CD14-positive monocyte (primary cell): ENCODE data around the gene ADH1C. TPM values are rescaled to one million over a fixed set of nuclear protein-coding genes. Genes with fewer than 3 reads are reported as not detected.

ENCODE experiments used
- DNase-seq, 3 donors: peaks; one replicate each; pipeline ENCODE4 v3.0.0-alpha.2; 2011 to 2022
- H2AFZ ChIP-seq: 2 replicates; pipeline ENCODE4 v1.6.0; 2012; ENCODE audit warnings: mild to moderate bottlenecking, low read depth, low read length, inconsistent platforms; ENCODE audit not compliant: insufficient read depth, poor library complexity, severe bottlenecking
- H3K27ac ChIP-seq, 2 donors: 1 replicate in 1 of 2; 2 replicates in 1 of 2; pipeline ENCODE4 v1.5.1; 2012 to 2013; ENCODE audit warnings: low read length in 2 of 2, control low read depth in 1 of 2, inconsistent platforms in 1 of 2, low read depth in 1 of 2, mild to moderate bottlenecking in 1 of 2
- H3K27me3 ChIP-seq, 2 donors: one replicate each; pipeline versions ENCODE4 v1.6.0 to v1.6.1; 2011 to 2013; ENCODE audit warnings: low read length in 2 of 2; ENCODE audit not compliant: control insufficient read depth in 2 of 2, insufficient read depth in 2 of 2
- H3K36me3 ChIP-seq, 2 donors: replicated peaks in 1 of 2; 1 replicate in 1 of 2; 2 replicates in 1 of 2; pipeline versions ENCODE4 v1.5.1 to v1.6.1; 2012 to 2013; ENCODE audit warnings: low read length in 2 of 2, control low read depth in 1 of 2, inconsistent platforms in 1 of 2, mild to moderate bottlenecking in 1 of 2; ENCODE audit not compliant: insufficient read depth in 2 of 2, control insufficient read depth in 1 of 2
- H3K4me1 ChIP-seq, 2 donors: 1 replicate in 1 of 2; 2 replicates in 1 of 2; pipeline versions ENCODE4 v1.5.1 to v1.6.1; 2012 to 2013; ENCODE audit warnings: low read length in 2 of 2, control low read depth in 1 of 2, inconsistent platforms in 1 of 2, mild to moderate bottlenecking in 1 of 2, moderate library complexity in 1 of 2; ENCODE audit not compliant: insufficient read depth in 2 of 2, control insufficient read depth in 1 of 2
- H3K4me2 ChIP-seq: replicated peaks from 2 replicates; pipeline ENCODE3; 2012; ENCODE audit warnings: low read length, moderate library complexity, mild to moderate bottlenecking; ENCODE audit not compliant: poor library complexity, severe bottlenecking; ENCODE audit errors: extremely low read depth
- H3K4me3 ChIP-seq, 3 experiments: fragments of 200-600 bp in 1 of 3; sonication (generic) in 1 of 3; replicated peaks in 1 of 3; 1 replicate in 2 of 3; 2 replicates in 1 of 3; pipeline ENCODE4 v1.5.1; 2011 to 2013; ENCODE audit warnings: low read length in 3 of 3, mild to moderate bottlenecking in 3 of 3, control low read depth in 2 of 3, low read depth in 2 of 3, inconsistent platforms in 1 of 3, moderate library complexity in 1 of 3
- H3K79me2 ChIP-seq: 2 replicates; pipeline ENCODE4 v1.6.0; 2012; ENCODE audit warnings: mild to moderate bottlenecking, control low read depth, inconsistent platforms, low read length, moderate library complexity; ENCODE audit not compliant: insufficient read depth
- H3K9ac ChIP-seq: 2 replicates; pipeline ENCODE4 v1.6.0; 2017; ENCODE audit warnings: low read length, mild to moderate bottlenecking; ENCODE audit not compliant: insufficient read depth, poor library complexity, severe bottlenecking
- H3K9me3 ChIP-seq, 2 donors: replicated peaks in 1 of 2; 1 replicate in 1 of 2; 2 replicates in 1 of 2; pipeline versions ENCODE4 v1.5.1 to v1.6.1; 2012 to 2013; ENCODE audit warnings: low read length in 2 of 2, control low read depth in 1 of 2; ENCODE audit not compliant: control insufficient read depth in 1 of 2, insufficient read depth in 1 of 2
- H4K20me1 ChIP-seq: 2 replicates; pipeline ENCODE4 v1.6.0; 2012; ENCODE audit warnings: mild to moderate bottlenecking, low read length, control low read depth, moderate library complexity; ENCODE audit not compliant: insufficient read depth
- H3K27ac Mint-ChIP-seq, 7 donors: one replicate each; pipeline ENCODE4 v1.8.0; 2020; ENCODE audit warnings: mild to moderate bottlenecking in 7 of 7, mixed read lengths in 7 of 7, moderate library complexity in 6 of 7, inconsistent platforms in 2 of 7
- H3K27me3 Mint-ChIP-seq, 3 donors: one replicate each; pipeline ENCODE4 v1.8.0; 2021 to 2022; ENCODE audit warnings: low read depth in 3 of 3, mild to moderate bottlenecking in 3 of 3, mixed read lengths in 3 of 3, moderate library complexity in 3 of 3, inconsistent platforms in 1 of 3
- H3K36me3 Mint-ChIP-seq, 2 donors: one replicate each; pipeline ENCODE4 v1.8.0; 2020; ENCODE audit warnings: mixed read lengths in 2 of 2, inconsistent platforms in 1 of 2, mild to moderate bottlenecking in 1 of 2
- H3K4me1 Mint-ChIP-seq: one replicate; pipeline ENCODE4 v1.8.0; 2020; ENCODE audit warnings: mild to moderate bottlenecking, mixed read lengths
- H3K4me3 Mint-ChIP-seq, 2 donors: one replicate each; pipeline ENCODE4 v1.8.0; 2020; ENCODE audit warnings: mild to moderate bottlenecking in 2 of 2, mixed read lengths in 2 of 2, moderate library complexity in 1 of 2
- H3K9me3 Mint-ChIP-seq, 7 donors: one replicate each; pipeline ENCODE4 v1.8.0; 2020 to 2022; ENCODE audit warnings: mixed read lengths in 7 of 7, mild to moderate bottlenecking in 6 of 7, moderate library complexity in 6 of 7, inconsistent platforms in 2 of 7
- CTCF ChIP-seq: fragments of 200-600 bp; IDR thresholded peaks from one replicate; pipeline ENCODE4 v1.8.0; 2022; ENCODE audit warnings: antibody characterized with exemption, mild to moderate bottlenecking
- WGBS: methylation state at CpG from one replicate; pipeline ENCODE4 v1.1.5; 2013; ENCODE audit warnings: missing lambda C conversion rate; ENCODE audit not compliant: insufficient coverage; 5-methylcytosine and 5-hydroxymethylcytosine counted together
- intact Hi-C, 2 donors: fragments of 100-400 bp; cut with micrococcal nuclease; formaldehyde crosslinking; loops; one replicate each; pipeline versions ENCODE4 v1.15.0 to v1.15.1; 2023
- polyA plus RNA-seq, 3 donors: library from polyadenylated mRNA; depleted of rRNA in 1 of 3; unstranded in 2 of 3; stranded (reverse) in 1 of 3; fragments of 300-500 nt in 2 of 3; fragments of >200 nt in 1 of 3; fragmentation: Illumina TruSeq in 2 of 3; gene quantifications; 1 replicate in 2 of 3; 2 replicates in 1 of 3; pipeline ENCODE4 v1.2.3, GENCODE V29; 2012 to 2021

ADH1C gene
- polyA plus RNA-seq, 3 donors = not detected

DNA sequence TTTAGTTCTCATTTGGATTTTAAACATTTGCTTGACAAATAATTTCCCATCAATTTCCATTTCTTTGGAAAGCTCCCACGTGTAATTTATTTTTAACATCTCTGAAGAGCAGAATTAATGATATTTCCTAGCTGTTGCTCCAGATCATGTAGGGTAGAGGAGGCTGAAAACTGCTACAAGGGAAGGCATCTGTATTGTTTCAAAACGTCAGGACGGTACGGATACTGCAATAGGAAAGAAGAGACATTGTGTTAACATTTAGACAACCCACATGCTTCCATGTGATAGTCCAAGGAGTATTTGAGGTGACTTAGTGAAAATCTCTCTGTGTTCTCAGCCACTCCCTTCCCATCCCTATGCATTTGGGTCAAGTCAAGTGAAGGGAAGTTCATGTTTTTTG is 16.0 kb downstream of the ADH1C start:
- H4K20me1 ChIP-seq = no peaks in the 10 kb centered on the region
- intact Hi-C loops = no loop called here
- Mint-ChIP-seq H3K27ac (no peak overlapping the region), H3K36me3 (no peaks in the 10 kb centered on the region), H3K9me3 (peaks cover 0 to 4% (median 3%) of the 10 kb centered on the region in 7 donors), H3K4me1 (no peaks in the 10 kb centered on the region), H3K27me3 (peaks cover 0 to 1% (median 0%) of the 10 kb centered on the region in 3 donors), H3K4me3 (no peak overlapping the region)
- H3K9me3 ChIP-seq = peaks cover 2 to 5% of the 10 kb centered on the region in 2 donors
- H3K79me2 ChIP-seq = no peaks in the 10 kb centered on the region
- H3K27ac ChIP-seq = no peak overlapping the region
- H3K4me3 ChIP-seq = no peak overlapping the region
- 100% methylated on average over 1 of the region's 4 CpGs for WGBS
- no peak for TF ChIP-seq CTCF
- H3K4me1 ChIP-seq = no peaks in the 10 kb centered on the region
- DNase-seq = no peak
- no peak overlapping the region for H2AFZ ChIP-seq
- no peak overlapping the region for H3K9ac ChIP-seq
- no peaks in the 10 kb centered on the region for H3K36me3 ChIP-seq
- H3K27me3 ChIP-seq = no peaks in the 10 kb centered on the region
- no peak overlapping the region for H3K4me2 ChIP-seq

DNA sequence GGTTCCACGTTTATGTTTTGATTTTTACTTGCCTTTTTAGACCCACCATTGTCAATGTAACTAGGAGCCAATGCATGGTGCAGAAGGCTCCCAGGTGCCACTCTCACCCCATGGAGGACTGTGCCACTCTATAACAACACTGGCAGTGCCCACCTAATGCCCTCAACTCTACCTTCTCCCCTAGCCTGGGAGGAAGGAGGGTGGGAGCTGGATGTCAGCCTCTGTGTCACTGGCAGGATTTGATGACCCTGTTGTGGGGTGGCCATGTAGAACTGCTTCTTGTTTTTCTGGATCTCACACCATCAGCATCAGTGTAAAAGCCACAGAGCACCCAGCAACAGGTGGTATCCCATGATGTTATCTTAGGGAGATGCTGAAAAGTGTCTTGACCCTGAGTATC is 17.7 kb downstream of the ADH1C start:
- Histone ChIP-seq H3K27me3 (no peaks in the 10 kb centered on the region), H3K79me2 (no peaks in the 10 kb centered on the region), H3K4me3 (no peak overlapping the region), H4K20me1 (no peaks in the 10 kb centered on the region), H3K9ac (no peak overlapping the region), H2AFZ (no peak overlapping the region), H3K4me2 (no peak overlapping the region), H3K9me3 (peaks cover under 1 to 5% of the 10 kb centered on the region in 2 donors), H3K27ac (no peak overlapping the region), H3K4me1 (no peaks in the 10 kb centered on the region), H3K36me3 (no peaks in the 10 kb centered on the region)
- Mint-ChIP-seq H3K9me3 (peaks cover 0 to 11% (median 4%) of the 10 kb centered on the region in 7 donors), H3K4me3 (no peak overlapping the region), H3K4me1 (no peaks in the 10 kb centered on the region), H3K27me3 (peaks cover 0 to 1% (median 0%) of the 10 kb centered on the region in 3 donors), H3K27ac (no peak overlapping the region), H3K36me3 (no peaks in the 10 kb centered on the region)
- intact Hi-C loops = no loop called here
- TF ChIP-seq CTCF = no peak
- no peak for DNase-seq
- WGBS = no CpG with 5 or more reads among the region's 1 CpG
